HepG2 (cell line): ENCODE results near the gene SERPINB6. TPM values are rescaled to one million over a fixed set of nuclear protein-coding genes. Genes with fewer than 3 reads are reported as not detected.

ENCODE experiments used
- CBX5 ChIP-seq: sonication (generic); formaldehyde crosslinking; IDR thresholded peaks from 2 replicates; pipeline ENCODE4 v1.4.0; 2020; ENCODE audit warnings: missing genetic modification reagents, borderline replicate concordance
- CC2D1A ChIP-seq: sonication (generic); formaldehyde crosslinking; IDR thresholded peaks from 2 replicates; pipeline ENCODE4 v1.8.1; 2023; ENCODE audit warnings: mild to moderate bottlenecking, missing genetic modification reagents
- EED ChIP-seq: sonication (generic); formaldehyde crosslinking; IDR thresholded peaks from 2 replicates; pipeline ENCODE4 v1.5.0; 2020; ENCODE audit warnings: mild to moderate bottlenecking, missing genetic modification reagents
- FOXP4 ChIP-seq: sonication (generic); formaldehyde crosslinking; IDR thresholded peaks from 2 replicates; pipeline ENCODE4 v1.4.0; 2020; ENCODE audit warnings: missing genetic modification reagents
- HBP1 ChIP-seq: IDR thresholded peaks from 2 replicates; pipeline ENCODE4 v1.6.1; 2016; ENCODE audit warnings: low read depth, control low read depth
- KLF11 ChIP-seq: IDR thresholded peaks from 2 replicates; pipeline ENCODE4 v1.6.1; 2016; ENCODE audit warnings: missing compliant biosample characterization
- LBX2 ChIP-seq: sonication (generic); formaldehyde crosslinking; IDR thresholded peaks from 2 replicates; pipeline ENCODE4 v1.5.0; 2020; ENCODE audit warnings: missing genetic modification reagents, mild to moderate bottlenecking, borderline replicate concordance
- RBM39 ChIP-seq: fragments of 200-400 bp; formaldehyde crosslinking; IDR thresholded peaks from one replicate; pipeline ENCODE4 v1.6.1; 2018; ENCODE audit warnings: antibody characterized with exemption, mild to moderate bottlenecking, low read depth, low read length; ENCODE audit not compliant: poor library complexity, severe bottlenecking
- XBP1 ChIP-seq: sonication (generic); formaldehyde crosslinking; IDR thresholded peaks from 2 replicates; pipeline ENCODE4 v1.5.0; 2020; ENCODE audit warnings: missing genetic modification reagents
- ZMYM2 ChIP-seq: sonication (generic); formaldehyde crosslinking; IDR thresholded peaks from 2 replicates; pipeline ENCODE4 v1.8.0; 2022; ENCODE audit warnings: mild to moderate bottlenecking, missing genetic modification reagents
- ZNF260 ChIP-seq: sonication (generic); formaldehyde crosslinking; IDR thresholded peaks from 2 replicates; pipeline ENCODE4 v1.4.0; 2020; ENCODE audit warnings: missing genetic modification reagents, low read depth, mild to moderate bottlenecking, borderline replicate concordance
- ZNF34 ChIP-seq: sonication (generic); formaldehyde crosslinking; IDR thresholded peaks from 2 replicates; pipeline ENCODE4 v1.4.0; 2020; ENCODE audit warnings: mild to moderate bottlenecking, missing genetic modification reagents, borderline replicate concordance
- ZNF414 ChIP-seq: sonication (generic); formaldehyde crosslinking; IDR thresholded peaks from 2 replicates; pipeline ENCODE4 v1.5.0; 2020; ENCODE audit warnings: missing genetic modification reagents
- ZNF563 ChIP-seq: sonication (generic); formaldehyde crosslinking; IDR thresholded peaks from 2 replicates; pipeline ENCODE4 v1.8.0; 2022; ENCODE audit warnings: mild to moderate bottlenecking, moderate library complexity, missing genetic modification reagents
- ZNF773 ChIP-seq: sonication (generic); formaldehyde crosslinking; IDR thresholded peaks from 2 replicates; pipeline ENCODE4 v1.4.0; 2020; ENCODE audit warnings: missing genetic modification reagents, borderline replicate concordance
- ZNF780A ChIP-seq: sonication (generic); formaldehyde crosslinking; IDR thresholded peaks from 2 replicates; pipeline ENCODE4 v1.8.0; 2022; ENCODE audit warnings: mild to moderate bottlenecking, missing genetic modification reagents, moderate library complexity
- ZNF839 ChIP-seq: sonication (generic); formaldehyde crosslinking; IDR thresholded peaks from 2 replicates; pipeline ENCODE4 v1.4.0; 2020; ENCODE audit warnings: missing genetic modification reagents, mild to moderate bottlenecking, borderline replicate concordance
- polyA plus RNA-seq, 8 experiments: library from polyadenylated mRNA; depleted of rRNA in 3 of 8; stranded (reverse) in 7 of 8; unstranded in 1 of 8; fragments of >200 nt; fragmentation: Illumina TruSeq in 4 of 8; extraction: Trizol in 4 of 8; gene quantifications; 2 replicates each; pipeline versions ENCODE4 v1.2.1 to v1.2.3, GENCODE V29; 2011 to 2016; ENCODE audit warnings: low read depth in 4 of 8, missing spikeins in 1 of 8, mixed read lengths in 1 of 8; ENCODE audit not compliant: insufficient read depth in 1 of 8
- total RNA-seq, 5 experiments: library from RNA; depleted of rRNA; stranded (reverse); fragments of >200 nt; fragmentation: Illumina TruSeq; extraction: Trizol; gene quantifications; 2 replicates each; pipeline ENCODE4 v1.2.3, GENCODE V29; 2016; ENCODE audit warnings: low read depth in 1 of 5
- TF ChIP-seq, protein P1 (sequence below): IDR thresholded peaks from 2 replicates; pipeline ENCODE4 v1.6.1; 2016; ENCODE audit warnings: low read depth, borderline replicate concordance
- TF ChIP-seq, protein P2 (sequence below): sonication (generic); formaldehyde crosslinking; IDR thresholded peaks from 2 replicates; pipeline ENCODE4 v1.4.0; 2020; ENCODE audit warnings: low read depth, missing genetic modification reagents

SERPINB6 gene
- total and polyA plus RNA-seq, 2 of the 13 experiments (the other 11 are each of a cell fraction or from before 2014, with no cell fraction given): 38.2 to 61.3 TPM

GRCh38 chr6:2989332-2990247 is 18.2 kb upstream of the SERPINB6 start (continued):
- no peak for TF ChIP-seq RBM39
- no peak for TF ChIP-seq ZNF260 (CRISPR knock-in tag)
- TF ChIP-seq ZNF780A: no peak
- TF ChIP-seq, protein P1, sequence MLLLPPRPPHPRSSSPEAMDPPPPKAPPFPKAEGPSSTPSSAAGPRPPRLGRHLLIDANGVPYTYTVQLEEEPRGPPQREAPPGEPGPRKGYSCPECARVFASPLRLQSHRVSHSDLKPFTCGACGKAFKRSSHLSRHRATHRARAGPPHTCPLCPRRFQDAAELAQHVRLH (CRISPR knock-in tag): peak; percentile 49; the same call in 1 of the 2 replicates
- no peak for TF ChIP-seq ZNF839 (CRISPR knock-in tag)
- TF ChIP-seq FOXP4 (CRISPR knock-in tag): 0 out of 2 replicates have a peak, but pooled peaks have one; percentile 25
- TF ChIP-seq KLF11 (CRISPR knock-in tag): peak; percentile 83; the same call in 1 of the 2 replicates
- peak; percentile 34; the same call in 1 of the 2 replicates for TF ChIP-seq HBP1 (CRISPR knock-in tag)
- TF ChIP-seq EED: no peak
- TF ChIP-seq CBX5 (CRISPR knock-in tag): no peak; the same call in 1 of the 2 replicates
- no peak; the same call in 1 of the 2 replicates for TF ChIP-seq ZNF34 (CRISPR knock-in tag)
- TF ChIP-seq ZNF414 (CRISPR knock-in tag): peak; percentile 85
- no peak for TF ChIP-seq LBX2 (CRISPR knock-in tag)
- no peak for TF ChIP-seq ZNF773 (CRISPR knock-in tag)
- TF ChIP-seq ZMYM2: no peak
- TF ChIP-seq CC2D1A (CRISPR knock-in tag): no peak
- TF ChIP-seq XBP1 (CRISPR knock-in tag): no peak
- TF ChIP-seq, protein P2, sequence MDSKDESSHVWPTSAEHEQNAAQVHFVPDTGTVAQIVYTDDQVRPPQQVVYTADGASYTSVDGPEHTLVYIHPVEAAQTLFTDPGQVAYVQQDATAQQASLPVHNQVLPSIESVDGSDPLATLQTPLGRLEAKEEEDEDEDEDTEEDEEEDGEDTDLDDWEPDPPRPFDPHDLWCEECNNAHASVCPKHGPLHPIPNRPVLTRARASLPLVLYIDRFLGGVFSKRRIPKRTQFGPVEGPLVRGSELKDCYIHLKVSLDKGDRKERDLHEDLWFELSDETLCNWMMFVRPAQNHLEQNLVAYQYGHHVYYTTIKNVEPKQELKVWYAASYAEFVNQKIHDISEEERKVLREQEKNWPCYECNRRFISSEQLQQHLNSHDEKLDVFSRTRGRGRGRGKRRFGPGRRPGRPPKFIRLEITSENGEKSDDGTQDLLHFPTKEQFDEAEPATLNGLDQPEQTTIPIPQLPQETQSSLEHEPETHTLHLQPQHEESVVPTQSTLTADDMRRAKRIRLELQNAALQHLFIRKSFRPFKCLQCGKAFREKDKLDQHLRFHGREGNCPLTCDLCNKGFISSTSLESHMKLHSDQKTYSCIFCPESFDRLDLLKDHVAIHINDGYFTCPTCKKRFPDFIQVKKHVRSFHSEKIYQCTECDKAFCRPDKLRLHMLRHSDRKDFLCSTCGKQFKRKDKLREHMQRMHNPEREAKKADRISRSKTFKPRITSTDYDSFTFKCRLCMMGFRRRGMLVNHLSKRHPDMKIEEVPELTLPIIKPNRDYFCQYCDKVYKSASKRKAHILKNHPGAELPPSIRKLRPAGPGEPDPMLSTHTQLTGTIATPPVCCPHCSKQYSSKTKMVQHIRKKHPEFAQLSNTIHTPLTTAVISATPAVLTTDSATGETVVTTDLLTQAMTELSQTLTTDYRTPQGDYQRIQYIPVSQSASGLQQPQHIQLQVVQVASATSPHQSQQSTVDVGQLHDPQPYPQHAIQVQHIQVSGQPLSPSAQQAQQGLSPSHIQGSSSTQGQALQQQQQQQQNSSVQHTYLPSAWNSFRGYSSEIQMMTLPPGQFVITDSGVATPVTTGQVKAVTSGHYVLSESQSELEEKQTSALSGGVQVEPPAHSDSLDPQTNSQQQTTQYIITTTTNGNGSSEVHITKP (CRISPR knock-in tag): peak; percentile 100
- no peak for TF ChIP-seq ZNF563 (CRISPR knock-in tag)
